Keratinocyte (primary cell): ENCODE measurements around the gene USP33. TPM values are rescaled to one million over a fixed set of nuclear protein-coding genes. Genes with fewer than 3 reads are reported as not detected.
"Not testable (repeated sequence)": the region's sequence is repeated elsewhere in the genome, so short reads cannot be mapped to it uniquely, and the experiment has no call there.

ENCODE experiments used
- DNase-seq: peaks from one replicate; pipeline ENCODE4 v3.0.0-alpha.2; 2011; ENCODE audit warnings: low read depth, missing footprints, low spot score
- FAIRE-seq: peaks from 2 replicates; lab custom pipeline; 2011; peaks lifted over from hg19 to GRCh38; lab: Jason Lieb, UNC
- H2AFZ ChIP-seq: 2 replicates; pipeline ENCODE4 v1.6.0; 2012; ENCODE audit warnings: low read length, control low read depth, inconsistent platforms; ENCODE audit not compliant: control insufficient read depth
- H3K27ac ChIP-seq: 2 replicates; pipeline ENCODE4 v1.5.1; 2011; ENCODE audit warnings: low read length; ENCODE audit not compliant: control insufficient read depth, insufficient read depth
- H3K27me3 ChIP-seq: 3 replicates; pipeline ENCODE4 v1.6.0; 2011; ENCODE audit warnings: low read length; ENCODE audit not compliant: control insufficient read depth, insufficient read depth; ENCODE audit errors: extremely low read depth
- H3K36me3 ChIP-seq, 2 experiments: 2 replicates in 1 of 2; 3 replicates in 1 of 2; pipeline ENCODE4 v1.5.1; 2011; ENCODE audit warnings: low read length in 2 of 2, mild to moderate bottlenecking in 1 of 2; ENCODE audit not compliant: control insufficient read depth in 2 of 2, insufficient read depth in 2 of 2; ENCODE audit errors: extremely low read depth in 1 of 2
- H3K4me1 ChIP-seq: 3 replicates; pipeline ENCODE4 v1.5.1; 2011; ENCODE audit warnings: low read length; ENCODE audit not compliant: control insufficient read depth, insufficient read depth; ENCODE audit errors: extremely low read depth
- H3K4me2 ChIP-seq: 3 replicates; pipeline ENCODE4 v1.6.0; 2011; ENCODE audit warnings: low read depth, low read length; ENCODE audit not compliant: control insufficient read depth, insufficient read depth; ENCODE audit errors: extremely low read depth
- H3K4me3 ChIP-seq, 3 experiments: fragments of 200-600 bp in 1 of 3; sonication (generic) in 1 of 3; 2 replicates in 2 of 3; 3 replicates in 1 of 3; pipeline ENCODE4 v1.5.1; 2011 to 2016; ENCODE audit warnings: low read length in 3 of 3, mild to moderate bottlenecking in 3 of 3, control low read depth in 2 of 3, inconsistent platforms in 1 of 3, low read depth in 1 of 3, mixed read lengths in 1 of 3, mixed run types in 1 of 3, moderate library complexity in 1 of 3; ENCODE audit not compliant: control insufficient read depth in 2 of 3, insufficient read depth in 2 of 3; ENCODE audit errors: extremely low read depth in 1 of 3
- H3K79me2 ChIP-seq: 2 replicates; pipeline ENCODE4 v1.6.0; 2012; ENCODE audit warnings: low read length; ENCODE audit not compliant: control insufficient read depth, insufficient read depth
- H3K9ac ChIP-seq: 3 replicates; pipeline ENCODE4 v1.6.0; 2011; ENCODE audit warnings: low read length; ENCODE audit not compliant: control insufficient read depth, insufficient read depth; ENCODE audit errors: extremely low read depth
- H3K9me1 ChIP-seq: 3 replicates; pipeline ENCODE4 v1.6.0; 2011; ENCODE audit warnings: low read length; ENCODE audit not compliant: control insufficient read depth, insufficient read depth; ENCODE audit errors: extremely low read depth
- H3K9me3 ChIP-seq: 2 replicates; pipeline ENCODE4 v1.5.1; 2012; ENCODE audit warnings: low read depth, low read length; ENCODE audit not compliant: control insufficient read depth
- H4K20me1 ChIP-seq: 3 replicates; pipeline ENCODE4 v1.6.0; 2011; ENCODE audit warnings: low read length; ENCODE audit not compliant: control insufficient read depth, insufficient read depth; ENCODE audit errors: extremely low read depth
- CTCF ChIP-seq, 3 experiments: IDR thresholded peaks in 1 of 3; conservative IDR thresholded peaks in 1 of 3; optimal IDR thresholded peaks in 1 of 3; 2 replicates in 2 of 3; 3 replicates in 1 of 3; pipeline versions ENCODE3 to v1.5.1; 2011; ENCODE audit warnings: low read length in 3 of 3, mild to moderate bottlenecking in 3 of 3, moderate library complexity in 2 of 3, control low read depth in 1 of 3, inconsistent platforms in 1 of 3; ENCODE audit not compliant: insufficient read depth in 2 of 3; ENCODE audit errors: extremely low read depth in 1 of 3
- EZH2 ChIP-seq: IDR thresholded peaks from one replicate; pipeline ENCODE4 v1.6.1; 2012; ENCODE audit warnings: inconsistent platforms, mild to moderate bottlenecking, low read length, moderate library complexity
- dilution Hi-C: fragments of 300-500 bp; cut with MboI; formaldehyde crosslinking; loops from one replicate; pipeline ENCODE4 v1.7.0; 2020; ENCODE audit warnings: low sequenced_read_pairs; ENCODE audit not compliant: extremely low pct_ligation_motif_present
- polyA plus RNA-seq, 5 experiments: library from polyadenylated mRNA; depleted of rRNA in 3 of 5; stranded (reverse) in 3 of 5; stranded (forward) in 1 of 5; unstranded in 1 of 5; fragments of >200 nt; gene quantifications; 1 replicate in 1 of 5; 2 replicates in 3 of 5; 3 replicates in 1 of 5; pipeline versions ENCODE4 v1.2.1 to v1.2.3, GENCODE V29; 2011 to 2012; ENCODE audit warnings: missing spikeins in 2 of 5, low read depth in 1 of 5, low replicate concordance in 1 of 5

The USP33 gene
- polyA plus RNA-seq, 1 donor (not counting 4 experiments of a cell fraction or from before 2014, with no cell fraction given): 52.0 TPM

GRCh38 chr1:77680173-77680572 is 79.5 kb downstream of the USP33 start:
- Histone ChIP-seq H3K4me3 (no peak overlapping the region), H3K36me3 (peaks cover 0 to 4% of the 10 kb centered on the region in 2 experiments), H3K79me2 (peaks cover 73% of the 10 kb centered on the region), H3K27me3 (no peaks in the 10 kb centered on the region), H4K20me1 (peaks cover 4% of the 10 kb centered on the region), H3K9me1 (no peaks in the 10 kb centered on the region), H3K4me1 (peaks cover 20% of the 10 kb centered on the region), H3K27ac (no peak overlapping the region), H3K9me3 (no peaks in the 10 kb centered on the region), H3K9ac (no peak overlapping the region), H3K4me2 (peak overlapping the region; percentile 91), H2AFZ (no peak overlapping the region)
- dilution Hi-C loops: no loop called here
- no peak for FAIRE-seq
- DNase-seq: no peak
- no peak for TF ChIP-seq CTCF (optimal IDR thresholded peaks at IDR 0.05 in 1 of 3, IDR thresholded peaks at IDR 0.05 in 1 of 3, conservative IDR thresholded peaks at IDR 0.05 in 1 of 3; ENCODE audit: extremely low read depth in 1 of 3, insufficient read depth in 2 of 3, low read length in 3 of 3)
- TF ChIP-seq EZH2: no peak

DNA sequence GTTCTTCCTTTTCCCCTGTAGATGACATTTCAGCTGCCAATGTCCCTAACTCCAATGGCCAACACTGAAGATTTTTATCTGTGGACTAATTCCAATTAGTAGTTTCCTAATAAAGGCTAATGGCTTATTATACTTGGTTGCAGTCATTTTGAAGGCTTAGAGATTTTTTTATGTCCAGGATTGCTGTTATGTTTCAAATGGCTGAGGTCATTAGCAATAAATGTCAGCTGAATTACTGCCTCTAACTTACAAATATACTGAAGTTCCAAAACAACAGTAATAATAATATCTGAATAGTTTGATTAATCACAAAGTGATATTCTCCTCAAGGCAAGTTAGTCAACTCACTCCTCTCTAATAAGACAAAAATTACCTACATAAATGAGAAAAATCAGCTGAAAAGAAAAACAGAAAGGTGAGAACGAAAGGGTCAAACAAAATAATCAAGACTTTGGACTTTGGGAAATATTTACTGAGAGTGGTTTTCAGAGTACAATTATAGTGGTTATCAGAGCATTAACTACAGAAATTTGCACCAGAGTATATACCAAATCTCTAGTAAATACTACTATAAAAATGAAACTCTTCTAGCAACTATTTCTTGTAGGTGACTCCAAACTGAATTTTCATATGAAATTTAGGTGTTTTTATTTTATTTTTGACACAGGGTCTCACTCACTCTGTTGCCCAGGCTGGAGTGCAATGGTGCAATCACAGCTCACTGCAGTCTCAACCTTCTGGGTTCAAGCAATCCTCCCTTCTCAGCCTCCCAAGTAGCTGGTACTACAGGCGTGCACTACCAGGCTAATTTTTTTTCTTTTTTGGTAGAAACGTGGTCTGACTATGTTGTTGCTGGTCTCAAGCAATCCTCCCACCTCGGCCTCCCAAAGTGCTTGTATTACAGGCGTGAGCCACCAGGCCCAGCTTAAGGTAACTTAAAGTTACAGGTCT is 80.7 kb downstream of the USP33 start:
- H3K9ac ChIP-seq: no peak overlapping the region
- peak overlapping the region; percentile 13 for H3K4me2 ChIP-seq
- peaks cover 0 to 4% of the 10 kb centered on the region in 2 experiments for H3K36me3 ChIP-seq
- H2AFZ ChIP-seq: no peak overlapping the region
- DNase-seq (no peak), FAIRE-seq (no peak)
- TF ChIP-seq CTCF (optimal IDR thresholded peaks at IDR 0.05 in 1 of 3, IDR thresholded peaks at IDR 0.05 in 1 of 3, conservative IDR thresholded peaks at IDR 0.05 in 1 of 3; ENCODE audit: extremely low read depth in 1 of 3, insufficient read depth in 2 of 3, low read length in 3 of 3): no peak
- no peak for TF ChIP-seq EZH2
- no peaks in the 10 kb centered on the region for H3K9me1 ChIP-seq
- H3K4me3 ChIP-seq: no peak overlapping the region
- H3K9me3 ChIP-seq: no peaks in the 10 kb centered on the region
- no peaks in the 10 kb centered on the region for H3K27me3 ChIP-seq
- dilution Hi-C loops: no loop called here
- H3K79me2 ChIP-seq: peaks cover 85% of the 10 kb centered on the region
- H3K4me1 ChIP-seq: peaks cover 14% of the 10 kb centered on the region
- peaks cover 4% of the 10 kb centered on the region for H4K20me1 ChIP-seq
- H3K27ac ChIP-seq: no peak overlapping the region

DNA sequence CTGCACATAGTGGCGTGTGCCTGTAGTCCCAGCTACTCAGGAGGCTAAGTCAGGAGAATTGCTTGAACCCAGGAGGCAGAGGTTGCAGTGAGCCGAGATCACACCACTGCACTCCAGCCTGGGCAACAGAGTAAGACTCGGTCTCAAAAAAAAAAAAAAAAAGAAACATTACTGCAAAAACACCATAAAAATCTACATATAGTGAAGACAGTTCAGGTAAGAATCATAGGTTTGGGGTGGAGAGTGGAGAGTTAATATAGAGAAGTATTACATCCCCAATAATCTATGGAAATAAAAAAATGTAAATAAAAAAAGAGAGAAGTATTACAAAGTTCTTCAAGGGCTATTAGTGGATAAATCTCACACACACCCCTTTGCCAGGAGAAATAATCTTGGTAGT is 84.8 kb downstream of the USP33 start:
- FAIRE-seq, dilution Hi-C loops, H3K4me1 ChIP-seq, H3K9ac ChIP-seq, H4K20me1 ChIP-seq, H3K4me3 ChIP-seq, H2AFZ ChIP-seq, H3K36me3 ChIP-seq, H3K9me1 ChIP-seq, H3K27me3 ChIP-seq, H3K4me2 ChIP-seq, H3K9me3 ChIP-seq, DNase-seq, H3K27ac ChIP-seq: not testable (repeated sequence)
- peaks cover 100% of the 10 kb centered on the region for H3K79me2 ChIP-seq
